Measurements from ENCODE around the gene LRRC41.

DNA sequence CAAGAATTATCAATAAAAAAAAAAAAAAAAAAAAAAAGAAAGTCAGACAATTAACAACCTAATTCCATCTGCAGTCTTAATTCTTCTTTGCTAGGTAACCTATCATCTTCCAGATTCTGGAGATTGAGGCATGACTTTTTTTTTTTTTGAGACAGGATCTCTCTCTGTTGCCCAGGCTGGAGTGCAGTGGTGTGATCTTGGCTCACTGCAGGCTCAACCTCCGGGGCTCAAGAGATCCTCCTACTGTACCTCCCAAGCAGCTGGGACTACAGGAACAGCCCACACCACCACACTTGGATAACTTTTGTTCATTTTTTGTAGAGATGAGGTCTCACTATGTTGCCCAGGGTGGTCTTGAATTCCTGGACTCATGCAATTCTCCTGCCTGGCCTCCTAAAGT, 60.5 kb downstream of the LRRC41 start:
- TF ChIP-seq, protein P1, sequence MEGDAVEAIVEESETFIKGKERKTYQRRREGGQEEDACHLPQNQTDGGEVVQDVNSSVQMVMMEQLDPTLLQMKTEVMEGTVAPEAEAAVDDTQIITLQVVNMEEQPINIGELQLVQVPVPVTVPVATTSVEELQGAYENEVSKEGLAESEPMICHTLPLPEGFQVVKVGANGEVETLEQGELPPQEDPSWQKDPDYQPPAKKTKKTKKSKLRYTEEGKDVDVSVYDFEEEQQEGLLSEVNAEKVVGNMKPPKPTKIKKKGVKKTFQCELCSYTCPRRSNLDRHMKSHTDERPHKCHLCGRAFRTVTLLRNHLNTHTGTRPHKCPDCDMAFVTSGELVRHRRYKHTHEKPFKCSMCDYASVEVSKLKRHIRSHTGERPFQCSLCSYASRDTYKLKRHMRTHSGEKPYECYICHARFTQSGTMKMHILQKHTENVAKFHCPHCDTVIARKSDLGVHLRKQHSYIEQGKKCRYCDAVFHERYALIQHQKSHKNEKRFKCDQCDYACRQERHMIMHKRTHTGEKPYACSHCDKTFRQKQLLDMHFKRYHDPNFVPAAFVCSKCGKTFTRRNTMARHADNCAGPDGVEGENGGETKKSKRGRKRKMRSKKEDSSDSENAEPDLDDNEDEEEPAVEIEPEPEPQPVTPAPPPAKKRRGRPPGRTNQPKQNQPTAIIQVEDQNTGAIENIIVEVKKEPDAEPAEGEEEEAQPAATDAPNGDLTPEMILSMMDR (conservative IDR thresholded peaks at IDR 0.05; ENCODE audit: low read depth in 2 of 2): no peak
- no peak for TF ChIP-seq EZH2phosphoT487 (IDR thresholded peaks at IDR 0.05; ENCODE audit: unreplicated experiment)
- no peak for TF ChIP-seq EZH2 (IDR thresholded peaks at IDR 0.05; ENCODE audit: low read depth, unreplicated experiment)
- TF ChIP-seq, protein P2, sequence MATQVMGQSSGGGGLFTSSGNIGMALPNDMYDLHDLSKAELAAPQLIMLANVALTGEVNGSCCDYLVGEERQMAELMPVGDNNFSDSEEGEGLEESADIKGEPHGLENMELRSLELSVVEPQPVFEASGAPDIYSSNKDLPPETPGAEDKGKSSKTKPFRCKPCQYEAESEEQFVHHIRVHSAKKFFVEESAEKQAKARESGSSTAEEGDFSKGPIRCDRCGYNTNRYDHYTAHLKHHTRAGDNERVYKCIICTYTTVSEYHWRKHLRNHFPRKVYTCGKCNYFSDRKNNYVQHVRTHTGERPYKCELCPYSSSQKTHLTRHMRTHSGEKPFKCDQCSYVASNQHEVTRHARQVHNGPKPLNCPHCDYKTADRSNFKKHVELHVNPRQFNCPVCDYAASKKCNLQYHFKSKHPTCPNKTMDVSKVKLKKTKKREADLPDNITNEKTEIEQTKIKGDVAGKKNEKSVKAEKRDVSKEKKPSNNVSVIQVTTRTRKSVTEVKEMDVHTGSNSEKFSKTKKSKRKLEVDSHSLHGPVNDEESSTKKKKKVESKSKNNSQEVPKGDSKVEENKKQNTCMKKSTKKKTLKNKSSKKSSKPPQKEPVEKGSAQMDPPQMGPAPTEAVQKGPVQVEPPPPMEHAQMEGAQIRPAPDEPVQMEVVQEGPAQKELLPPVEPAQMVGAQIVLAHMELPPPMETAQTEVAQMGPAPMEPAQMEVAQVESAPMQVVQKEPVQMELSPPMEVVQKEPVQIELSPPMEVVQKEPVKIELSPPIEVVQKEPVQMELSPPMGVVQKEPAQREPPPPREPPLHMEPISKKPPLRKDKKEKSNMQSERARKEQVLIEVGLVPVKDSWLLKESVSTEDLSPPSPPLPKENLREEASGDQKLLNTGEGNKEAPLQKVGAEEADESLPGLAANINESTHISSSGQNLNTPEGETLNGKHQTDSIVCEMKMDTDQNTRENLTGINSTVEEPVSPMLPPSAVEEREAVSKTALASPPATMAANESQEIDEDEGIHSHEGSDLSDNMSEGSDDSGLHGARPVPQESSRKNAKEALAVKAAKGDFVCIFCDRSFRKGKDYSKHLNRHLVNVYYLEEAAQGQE (IDR thresholded peaks at IDR 0.05; ENCODE audit: unreplicated experiment): no peak
- no peak for TF ChIP-seq ZNF114 (CRISPR knock-in tag; IDR thresholded peaks at IDR 0.05)
- TF ChIP-seq, protein P3, sequence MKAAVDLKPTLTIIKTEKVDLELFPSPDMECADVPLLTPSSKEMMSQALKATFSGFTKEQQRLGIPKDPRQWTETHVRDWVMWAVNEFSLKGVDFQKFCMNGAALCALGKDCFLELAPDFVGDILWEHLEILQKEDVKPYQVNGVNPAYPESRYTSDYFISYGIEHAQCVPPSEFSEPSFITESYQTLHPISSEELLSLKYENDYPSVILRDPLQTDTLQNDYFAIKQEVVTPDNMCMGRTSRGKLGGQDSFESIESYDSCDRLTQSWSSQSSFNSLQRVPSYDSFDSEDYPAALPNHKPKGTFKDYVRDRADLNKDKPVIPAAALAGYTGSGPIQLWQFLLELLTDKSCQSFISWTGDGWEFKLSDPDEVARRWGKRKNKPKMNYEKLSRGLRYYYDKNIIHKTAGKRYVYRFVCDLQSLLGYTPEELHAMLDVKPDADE (IDR thresholded peaks at IDR 0.05): no peak
- TF ChIP-seq POLR2AphosphoS5 (IDR thresholded peaks at IDR 0.05; ENCODE audit: low read depth): no peak
- no peak for TF ChIP-seq JUNB (IDR thresholded peaks at IDR 0.05; ENCODE audit: unreplicated experiment)

All from GM23338 (cell line).